ENCODE results near the gene GPR108. TPM values are rescaled to one million over a fixed set of nuclear protein-coding genes. Genes with fewer than 3 reads are reported as not detected.

The GPR108 gene
- polyA plus RNA-seq, 1 donor from 2014 or later, result 24.6 TPM

DNA sequence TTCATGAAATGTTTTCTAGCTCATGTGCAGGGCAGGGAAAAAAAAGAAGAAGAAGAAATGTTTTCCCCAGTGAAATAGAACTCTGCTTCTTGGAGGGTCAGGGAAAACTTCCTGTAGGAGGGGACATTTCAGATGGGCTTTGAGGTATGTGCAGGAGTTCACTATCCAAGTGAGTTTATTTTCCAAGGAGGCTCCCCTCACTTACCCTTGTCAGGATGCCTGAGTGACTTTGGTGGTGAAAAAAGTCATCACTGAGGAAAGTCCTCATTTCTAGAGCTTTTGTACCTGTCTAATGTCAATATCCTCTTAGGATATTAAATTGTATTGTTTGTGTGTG, 16.3 kb downstream of the GPR108 start (continued):
- no peak for TF ChIP-seq RAD21 (conservative IDR thresholded peaks at IDR 0.05)
- TF ChIP-seq MXI1 (conservative IDR thresholded peaks at IDR 0.05; ENCODE audit: poor library complexity, severe bottlenecking), result no peak

DNA sequence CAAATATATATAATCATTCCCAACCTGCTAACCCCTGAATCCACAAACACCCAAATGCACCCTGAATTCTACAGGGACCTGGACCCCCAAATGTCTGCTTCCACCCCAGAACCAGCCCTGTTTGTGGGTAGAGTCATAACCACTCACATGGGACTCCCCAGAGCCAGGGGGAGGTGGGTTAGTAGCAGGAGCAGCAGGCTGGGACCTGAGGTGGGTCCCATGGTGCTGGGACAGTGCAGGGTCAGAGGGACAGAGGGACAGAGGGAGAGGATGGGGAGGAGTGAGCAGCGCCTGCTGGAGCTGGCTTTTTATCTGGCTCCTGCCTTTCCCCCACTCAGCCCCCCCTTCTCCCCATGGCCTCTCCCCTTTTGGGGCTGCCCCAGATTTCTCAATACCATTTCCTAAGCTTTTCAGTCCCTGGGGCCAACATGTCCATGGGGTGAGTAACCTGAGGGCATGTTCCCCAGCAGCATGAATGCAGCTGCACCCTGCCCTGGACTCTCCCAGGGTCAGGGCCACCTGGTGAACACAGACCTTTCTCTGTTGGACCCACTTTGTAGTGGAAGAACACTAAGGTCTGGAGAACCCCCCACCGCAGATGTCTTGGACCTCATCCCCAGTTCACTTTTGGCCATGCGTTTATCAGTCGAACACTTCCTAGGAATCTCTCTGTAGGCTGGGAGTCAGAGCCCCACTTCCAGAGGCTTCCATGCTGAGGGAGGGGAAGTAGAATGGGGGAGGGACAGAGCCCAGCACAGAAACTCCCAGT, 16.8 kb downstream of the GPR108 start, which contains the start of gene C3:
Gene C3 (minus strand): TSS at position 282 of the 769 bp plus-strand sequence. CDS start 61 bp downstream, at position 221.
- no peaks in the 10 kb centered on the region for H3K79me2 ChIP-seq (replicated peaks; ENCODE audit: insufficient read depth, low read length)
- H3K9me3 ChIP-seq (ENCODE audit: low read length), result no peaks in the 10 kb centered on the region
- no peaks in the 10 kb centered on the region for H3F3A ChIP-seq (ENCODE audit: insufficient read depth, low read length, poor library complexity, severe bottlenecking)
- H3K9ac ChIP-seq (ENCODE audit: low read length), result no peak within 1 kb of the TSS
- no peaks in the 10 kb centered on the region for H3K27me3 ChIP-seq (ENCODE audit: insufficient read depth, low read depth, low read length)
- H3K9me2 ChIP-seq (ENCODE audit: insufficient read depth, low read length), result no peaks in the 10 kb centered on the region
- no peak within 1 kb of the TSS for H3K4me2 ChIP-seq (ENCODE audit: low read length)
- no peak for TF ChIP-seq POLR2AphosphoS5 (IDR thresholded peaks at IDR 0.05)
- TF ChIP-seq SMC3 (conservative IDR thresholded peaks at IDR 0.05; ENCODE audit: poor library complexity), result no peak
- TF ChIP-seq, protein P1, sequence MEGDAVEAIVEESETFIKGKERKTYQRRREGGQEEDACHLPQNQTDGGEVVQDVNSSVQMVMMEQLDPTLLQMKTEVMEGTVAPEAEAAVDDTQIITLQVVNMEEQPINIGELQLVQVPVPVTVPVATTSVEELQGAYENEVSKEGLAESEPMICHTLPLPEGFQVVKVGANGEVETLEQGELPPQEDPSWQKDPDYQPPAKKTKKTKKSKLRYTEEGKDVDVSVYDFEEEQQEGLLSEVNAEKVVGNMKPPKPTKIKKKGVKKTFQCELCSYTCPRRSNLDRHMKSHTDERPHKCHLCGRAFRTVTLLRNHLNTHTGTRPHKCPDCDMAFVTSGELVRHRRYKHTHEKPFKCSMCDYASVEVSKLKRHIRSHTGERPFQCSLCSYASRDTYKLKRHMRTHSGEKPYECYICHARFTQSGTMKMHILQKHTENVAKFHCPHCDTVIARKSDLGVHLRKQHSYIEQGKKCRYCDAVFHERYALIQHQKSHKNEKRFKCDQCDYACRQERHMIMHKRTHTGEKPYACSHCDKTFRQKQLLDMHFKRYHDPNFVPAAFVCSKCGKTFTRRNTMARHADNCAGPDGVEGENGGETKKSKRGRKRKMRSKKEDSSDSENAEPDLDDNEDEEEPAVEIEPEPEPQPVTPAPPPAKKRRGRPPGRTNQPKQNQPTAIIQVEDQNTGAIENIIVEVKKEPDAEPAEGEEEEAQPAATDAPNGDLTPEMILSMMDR (IDR thresholded peaks at IDR 0.05; ENCODE audit: poor library complexity, severe bottlenecking), result no peak
- no peak for TF ChIP-seq EZH2 (IDR thresholded peaks at IDR 0.05; ENCODE audit: borderline replicate concordance, insufficient read depth, low read length, poor library complexity, severe bottlenecking)
- no peak for TF ChIP-seq EP300 (conservative IDR thresholded peaks at IDR 0.05; ENCODE audit: poor library complexity, severe bottlenecking)
- TF ChIP-seq TAF1 (IDR thresholded peaks at IDR 0.05; ENCODE audit: low read depth), result no peak
- TF ChIP-seq, protein P2, sequence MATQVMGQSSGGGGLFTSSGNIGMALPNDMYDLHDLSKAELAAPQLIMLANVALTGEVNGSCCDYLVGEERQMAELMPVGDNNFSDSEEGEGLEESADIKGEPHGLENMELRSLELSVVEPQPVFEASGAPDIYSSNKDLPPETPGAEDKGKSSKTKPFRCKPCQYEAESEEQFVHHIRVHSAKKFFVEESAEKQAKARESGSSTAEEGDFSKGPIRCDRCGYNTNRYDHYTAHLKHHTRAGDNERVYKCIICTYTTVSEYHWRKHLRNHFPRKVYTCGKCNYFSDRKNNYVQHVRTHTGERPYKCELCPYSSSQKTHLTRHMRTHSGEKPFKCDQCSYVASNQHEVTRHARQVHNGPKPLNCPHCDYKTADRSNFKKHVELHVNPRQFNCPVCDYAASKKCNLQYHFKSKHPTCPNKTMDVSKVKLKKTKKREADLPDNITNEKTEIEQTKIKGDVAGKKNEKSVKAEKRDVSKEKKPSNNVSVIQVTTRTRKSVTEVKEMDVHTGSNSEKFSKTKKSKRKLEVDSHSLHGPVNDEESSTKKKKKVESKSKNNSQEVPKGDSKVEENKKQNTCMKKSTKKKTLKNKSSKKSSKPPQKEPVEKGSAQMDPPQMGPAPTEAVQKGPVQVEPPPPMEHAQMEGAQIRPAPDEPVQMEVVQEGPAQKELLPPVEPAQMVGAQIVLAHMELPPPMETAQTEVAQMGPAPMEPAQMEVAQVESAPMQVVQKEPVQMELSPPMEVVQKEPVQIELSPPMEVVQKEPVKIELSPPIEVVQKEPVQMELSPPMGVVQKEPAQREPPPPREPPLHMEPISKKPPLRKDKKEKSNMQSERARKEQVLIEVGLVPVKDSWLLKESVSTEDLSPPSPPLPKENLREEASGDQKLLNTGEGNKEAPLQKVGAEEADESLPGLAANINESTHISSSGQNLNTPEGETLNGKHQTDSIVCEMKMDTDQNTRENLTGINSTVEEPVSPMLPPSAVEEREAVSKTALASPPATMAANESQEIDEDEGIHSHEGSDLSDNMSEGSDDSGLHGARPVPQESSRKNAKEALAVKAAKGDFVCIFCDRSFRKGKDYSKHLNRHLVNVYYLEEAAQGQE (IDR thresholded peaks at IDR 0.05; ENCODE audit: borderline replicate concordance), result no peak
- TF ChIP-seq RAD21 (conservative IDR thresholded peaks at IDR 0.05), result no peak
- H3K36me3 ChIP-seq (ENCODE audit: insufficient read depth, low read length), result no peaks in the 10 kb centered on the region
- no peaks in the 10 kb centered on the region for H4K20me1 ChIP-seq (ENCODE audit: insufficient read depth)
- no peak within 1 kb of the TSS for H3K27ac ChIP-seq (ENCODE audit: low read length)
- H3K4me3 ChIP-seq (ENCODE audit: low read length), result no peak within 1 kb of the TSS
- H2AFZ ChIP-seq (ENCODE audit: low read depth, low read length), result no peak within 1 kb of the TSS

DNA sequence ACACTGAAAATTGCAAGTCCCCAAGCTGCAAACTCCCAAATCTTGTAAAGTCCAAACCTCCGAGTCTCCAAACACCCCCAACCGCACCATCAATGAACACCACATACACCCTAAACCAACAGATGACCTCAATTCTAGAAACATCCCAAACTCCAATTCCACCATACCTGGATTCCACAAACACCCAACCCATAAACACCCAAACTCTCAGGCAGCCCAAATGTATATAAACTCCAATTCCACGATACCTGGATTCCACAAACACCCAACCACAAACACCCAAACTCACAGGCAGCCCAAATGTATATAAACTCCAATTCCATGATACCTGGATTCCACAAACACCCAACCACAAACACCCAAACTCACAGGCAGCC, 17.4 kb downstream of the GPR108 start:
- Histone ChIP-seq H3K4me3 (ENCODE audit: low read length) (no peak overlapping the region), H3K9me3 (ENCODE audit: low read length) (no peaks in the 10 kb centered on the region), H3K27me3 (ENCODE audit: insufficient read depth, low read depth, low read length) (no peaks in the 10 kb centered on the region), H2AFZ (ENCODE audit: low read depth, low read length) (no peak overlapping the region), H3K36me3 (ENCODE audit: insufficient read depth, low read length) (no peaks in the 10 kb centered on the region), H4K20me1 (ENCODE audit: insufficient read depth) (no peaks in the 10 kb centered on the region), H3K4me2 (ENCODE audit: low read length) (no peak overlapping the region), H3K79me2 (replicated peaks; ENCODE audit: insufficient read depth, low read length) (no peaks in the 10 kb centered on the region), H3F3A (ENCODE audit: insufficient read depth, low read length, poor library complexity, severe bottlenecking) (no peaks in the 10 kb centered on the region), H3K9ac (ENCODE audit: low read length) (no peak overlapping the region), H3K9me2 (ENCODE audit: insufficient read depth, low read length) (no peaks in the 10 kb centered on the region), H3K27ac (ENCODE audit: low read length) (no peak overlapping the region)
- no peak for TF ChIP-seq SMC3 (conservative IDR thresholded peaks at IDR 0.05; ENCODE audit: poor library complexity)
- TF ChIP-seq, protein P2 (IDR thresholded peaks at IDR 0.05; ENCODE audit: borderline replicate concordance), result no peak
- TF ChIP-seq RAD21 (conservative IDR thresholded peaks at IDR 0.05), result no peak
- no peak for TF ChIP-seq TAF1 (IDR thresholded peaks at IDR 0.05; ENCODE audit: low read depth)
- no peak for TF ChIP-seq POLR2AphosphoS5 (IDR thresholded peaks at IDR 0.05)
